Loucy (cell line): ENCODE results near the gene MYOZ1.

Experiments used
- CTCF ChIP-seq: fragments of 200-600 bp; sonication (generic); conservative IDR thresholded peaks from 2 replicates; pipeline ENCODE4 v1.5.1; 2014; ENCODE audit warnings: mild to moderate bottlenecking, antibody characterized with exemption, low read length
- EZH2phosphoT487 ChIP-seq: fragments of 200-600 bp; IDR thresholded peaks from 2 replicates; pipeline ENCODE4 v1.6.1; 2018; ENCODE audit warnings: antibody characterized with exemption, mild to moderate bottlenecking, moderate library complexity, borderline replicate concordance

- TF ChIP-seq CTCF, result no peak
- no peak for TF ChIP-seq EZH2phosphoT487
Measured at GRCh38 chr10:73643362-73643761, 2.1 kb upstream of the MYOZ1 start.
